ENCODE results near the gene LCLAT1. TPM values are rescaled to one million over a fixed set of nuclear protein-coding genes. Genes with fewer than 3 reads are reported as not detected.
A peak's percentile ranks its signal among the peaks of the same experiment; 100 is the strongest.

The LCLAT1 gene
- total and polyA plus RNA-seq, 4 experiments from 2014 or later = 6.1 to 24.9 (median 12.8) TPM

- DNase-seq = no peak
- H3K4me1 Mint-ChIP-seq = no peaks in the 10 kb centered on the region
- H3K27me3 Mint-ChIP-seq = peaks cover 7 to 10% of the 10 kb centered on the region in 2 donors
- H3K4me1 ChIP-seq (ENCODE audit: insufficient read depth, low read length) = no peaks in the 10 kb centered on the region
- POLR2A ChIA-PET (ENCODE audit: partially characterized antibody) = no interaction called here
- peaks cover 0 to 26% (median 21%) of the 10 kb centered on the region in 8 donors for H3K9me3 Mint-ChIP-seq
- no peaks in the 10 kb centered on the region for H3K36me3 ChIP-seq (ENCODE audit: insufficient read depth, low read length)
- no peak overlapping the region for H3K27ac Mint-ChIP-seq
- no peak overlapping the region for H3K27ac ChIP-seq (ENCODE audit: low read depth, low read length)
- peaks cover 2 to 11% of the 10 kb centered on the region in 2 donors for H3K36me3 Mint-ChIP-seq
- CTCF ChIA-PET (ENCODE audit: partially characterized antibody) = no interaction called here
- intact Hi-C loops (cut with micrococcal nuclease) = no loop called here
- H3K4me3 ChIP-seq (ENCODE audit: low read length in 2 of 2) = no peak overlapping the region
- no peaks in the 10 kb centered on the region for H3K27me3 ChIP-seq (ENCODE audit: insufficient read depth, low read length)
- no peaks in the 10 kb centered on the region for H3K9me3 ChIP-seq (ENCODE audit: control insufficient read depth in 1 of 2, low read length in 2 of 2)
- no peak overlapping the region for H3K4me3 Mint-ChIP-seq
Measured at GRCh38 chr2:30673127-30673526, 226.1 kb downstream of the LCLAT1 start.

- intact Hi-C loops (cut with micrococcal nuclease) = no loop called here
- Mint-ChIP-seq H3K9me3 (peaks cover 0 to 5% (median under 1%) of the 10 kb centered on the region in 8 donors), H3K27ac (no peak overlapping the region), H3K4me1 (no peaks in the 10 kb centered on the region), H3K27me3 (peaks cover 7 to 10% of the 10 kb centered on the region in 2 donors), H3K4me3 (no peak overlapping the region), H3K36me3 (peaks cover 0 to under 1% of the 10 kb centered on the region in 2 donors)
- POLR2A ChIA-PET (ENCODE audit: partially characterized antibody) = no interaction called here
- Histone ChIP-seq H3K4me1 (ENCODE audit: insufficient read depth, low read length) (no peaks in the 10 kb centered on the region), H3K9me3 (ENCODE audit: control insufficient read depth in 1 of 2, low read length in 2 of 2) (no peaks in the 10 kb centered on the region), H3K4me3 (ENCODE audit: low read length in 2 of 2) (no peak overlapping the region), H3K36me3 (ENCODE audit: insufficient read depth, low read length) (no peaks in the 10 kb centered on the region), H3K27me3 (ENCODE audit: insufficient read depth, low read length) (no peaks in the 10 kb centered on the region), H3K27ac (ENCODE audit: low read depth, low read length) (no peak overlapping the region)
- no peak for DNase-seq
- CTCF ChIA-PET (ENCODE audit: partially characterized antibody) = no interaction called here
Measured at GRCh38 chr2:30675758-30676157, 228.7 kb downstream of the LCLAT1 start.

GRCh38 chr2:30677231-30677630 is 230.2 kb downstream of the LCLAT1 start:
- Histone ChIP-seq H3K4me1 (ENCODE audit: insufficient read depth, low read length) (no peaks in the 10 kb centered on the region), H3K9me3 (ENCODE audit: control insufficient read depth in 1 of 2, low read length in 2 of 2) (no peaks in the 10 kb centered on the region), H3K27me3 (ENCODE audit: insufficient read depth, low read length) (no peaks in the 10 kb centered on the region), H3K27ac (ENCODE audit: low read depth, low read length) (no peak overlapping the region), H3K4me3 (ENCODE audit: low read length in 2 of 2) (no peak overlapping the region), H3K36me3 (ENCODE audit: insufficient read depth, low read length) (no peaks in the 10 kb centered on the region)
- ChIA-PET POLR2A (ENCODE audit: partially characterized antibody) (no interaction called here), CTCF (ENCODE audit: partially characterized antibody) (no interaction called here)
- DNase-seq = no peak
- Mint-ChIP-seq H3K36me3 (no peaks in the 10 kb centered on the region), H3K9me3 (no peaks in the 10 kb centered on the region), H3K4me3 (no peak overlapping the region), H3K27ac (no peak overlapping the region), H3K4me1 (no peaks in the 10 kb centered on the region), H3K27me3 (peaks cover 6 to 7% of the 10 kb centered on the region in 2 donors)
- intact Hi-C loops (cut with micrococcal nuclease) = no loop called here

GRCh38 chr2:30677861-30678385 is 230.9 kb downstream of the LCLAT1 start:
- Mint-ChIP-seq H3K27ac (peak overlapping the region in 1 of 7 donors; percentile 74), H3K36me3 (no peaks in the 10 kb centered on the region), H3K4me3 (no peak overlapping the region), H3K4me1 (no peaks in the 10 kb centered on the region), H3K27me3 (peaks cover 2 to 7% of the 10 kb centered on the region in 2 donors), H3K9me3 (no peaks in the 10 kb centered on the region)
- Histone ChIP-seq H3K9me3 (ENCODE audit: control insufficient read depth in 1 of 2, low read length in 2 of 2) (no peaks in the 10 kb centered on the region), H3K27ac (ENCODE audit: low read depth, low read length) (no peak overlapping the region), H3K4me1 (ENCODE audit: insufficient read depth, low read length) (no peaks in the 10 kb centered on the region), H3K4me3 (ENCODE audit: low read length in 2 of 2) (no peak overlapping the region), H3K27me3 (ENCODE audit: insufficient read depth, low read length) (no peaks in the 10 kb centered on the region), H3K36me3 (ENCODE audit: insufficient read depth, low read length) (no peaks in the 10 kb centered on the region)
- intact Hi-C loops (cut with micrococcal nuclease) = no loop called here
- ChIA-PET POLR2A (ENCODE audit: partially characterized antibody) (no interaction called here), CTCF (ENCODE audit: partially characterized antibody) (no interaction called here)
- DNase-seq = no peak

GRCh38 chr2:30678410-30679137 is 231.5 kb downstream of the LCLAT1 start:
- POLR2A ChIA-PET (ENCODE audit: partially characterized antibody) = no interaction called here
- H3K36me3 Mint-ChIP-seq = no peaks in the 10 kb centered on the region
- Histone ChIP-seq H3K4me3 (ENCODE audit: low read length in 2 of 2) (no peak overlapping the region), H3K4me1 (ENCODE audit: insufficient read depth, low read length) (no peaks in the 10 kb centered on the region), H3K27me3 (ENCODE audit: insufficient read depth, low read length) (no peaks in the 10 kb centered on the region), H3K36me3 (ENCODE audit: insufficient read depth, low read length) (no peaks in the 10 kb centered on the region), H3K27ac (ENCODE audit: low read depth, low read length) (no peak overlapping the region), H3K9me3 (ENCODE audit: control insufficient read depth in 1 of 2, low read length in 2 of 2) (no peaks in the 10 kb centered on the region)
- no peaks in the 10 kb centered on the region for H3K9me3 Mint-ChIP-seq
- peaks cover 2 to 5% of the 10 kb centered on the region in 2 donors for H3K27me3 Mint-ChIP-seq
- no peak for DNase-seq
- intact Hi-C loops (cut with micrococcal nuclease) = no loop called here
- no peak overlapping the region for H3K27ac Mint-ChIP-seq
- H3K4me1 Mint-ChIP-seq = no peaks in the 10 kb centered on the region
- CTCF ChIA-PET (ENCODE audit: partially characterized antibody) = no interaction called here
- no peak overlapping the region for H3K4me3 Mint-ChIP-seq

GRCh38 chr2:30679426-30680088 is 232.5 kb downstream of the LCLAT1 start:
- ChIA-PET CTCF (ENCODE audit: partially characterized antibody) (no interaction called here), POLR2A (ENCODE audit: partially characterized antibody) (no interaction called here)
- H3K4me1 Mint-ChIP-seq = no peaks in the 10 kb centered on the region
- intact Hi-C loops (cut with micrococcal nuclease) = no loop called here
- Histone ChIP-seq H3K4me1 (ENCODE audit: insufficient read depth, low read length) (no peaks in the 10 kb centered on the region), H3K4me3 (ENCODE audit: low read length in 2 of 2) (no peak overlapping the region), H3K9me3 (ENCODE audit: control insufficient read depth in 1 of 2, low read length in 2 of 2) (no peaks in the 10 kb centered on the region), H3K27me3 (ENCODE audit: insufficient read depth, low read length) (no peaks in the 10 kb centered on the region), H3K27ac (ENCODE audit: low read depth, low read length) (no peak overlapping the region), H3K36me3 (ENCODE audit: insufficient read depth, low read length) (no peaks in the 10 kb centered on the region)
- no peak overlapping the region for H3K4me3 Mint-ChIP-seq
- peak overlapping the region in 3 of 7 donors; percentile 16 to 54 (median 52) for H3K27ac Mint-ChIP-seq
- no peaks in the 10 kb centered on the region for H3K9me3 Mint-ChIP-seq
- peak in 4 of 5 donors; percentile 7 to 18 (median 10) for DNase-seq
- peaks cover 2% of the 10 kb centered on the region in 2 donors for H3K27me3 Mint-ChIP-seq
- no peaks in the 10 kb centered on the region for H3K36me3 Mint-ChIP-seq

GRCh38 chr2:30680121-30680520 is 233.1 kb downstream of the LCLAT1 start:
- H3K27ac ChIP-seq (ENCODE audit: low read depth, low read length) = no peak overlapping the region
- H3K4me3 Mint-ChIP-seq = no peak overlapping the region
- no peaks in the 10 kb centered on the region for H3K4me1 Mint-ChIP-seq
- ChIA-PET CTCF (ENCODE audit: partially characterized antibody) (interaction anchor here (1.3 kb wide), 1 partner anchor 32 kb away, joined by 4 read pairs; no protein-coding TSS in a partner anchor), POLR2A (ENCODE audit: partially characterized antibody) (no interaction called here)
- no peaks in the 10 kb centered on the region for H3K27me3 Mint-ChIP-seq
- H3K4me3 ChIP-seq (ENCODE audit: low read length in 2 of 2) = no peak overlapping the region
- no peak for DNase-seq
- H3K9me3 ChIP-seq (ENCODE audit: control insufficient read depth in 1 of 2, low read length in 2 of 2) = no peaks in the 10 kb centered on the region
- H3K36me3 Mint-ChIP-seq = no peaks in the 10 kb centered on the region
- H3K4me1 ChIP-seq (ENCODE audit: insufficient read depth, low read length) = no peaks in the 10 kb centered on the region
- intact Hi-C loops (cut with micrococcal nuclease) = no loop called here
- no peaks in the 10 kb centered on the region for H3K9me3 Mint-ChIP-seq
- H3K27ac Mint-ChIP-seq = peak overlapping the region in 2 of 7 donors; percentile 16 to 54
- H3K27me3 ChIP-seq (ENCODE audit: insufficient read depth, low read length) = no peaks in the 10 kb centered on the region
- H3K36me3 ChIP-seq (ENCODE audit: insufficient read depth, low read length) = no peaks in the 10 kb centered on the region

Data from CD4-positive, alpha-beta memory T cell (primary cell).